HepG2 (cell line): ENCODE results near the gene SUOX. TPM values are rescaled to one million over a fixed set of nuclear protein-coding genes. Genes with fewer than 3 reads are reported as not detected.

Experiments used
- CENPX ChIP-seq: sonication (generic); formaldehyde crosslinking; IDR thresholded peaks from 2 replicates; pipeline ENCODE4 v1.9.0; 2021; ENCODE audit warnings: mild to moderate bottlenecking, missing genetic modification reagents, moderate library complexity
- RELA ChIP-seq: sonication (generic); formaldehyde crosslinking; IDR thresholded peaks from 2 replicates; pipeline ENCODE4 v1.4.0; 2020; ENCODE audit warnings: missing genetic modification reagents
- RFX1 ChIP-seq: fragments of 450-650 bp; IDR thresholded peaks from 2 replicates; pipeline ENCODE4 v1.6.1; 2017
- TBX3 ChIP-seq: fragments of 450-650 bp; IDR thresholded peaks from 2 replicates; pipeline ENCODE4 v1.6.1; 2017; ENCODE audit warnings: antibody characterized with exemption, mild to moderate bottlenecking, inconsistent platforms, borderline replicate concordance
- TEAD2 ChIP-seq: sonication (generic); formaldehyde crosslinking; IDR thresholded peaks from 2 replicates; pipeline ENCODE4 v1.9.0; 2021; ENCODE audit warnings: missing genetic modification reagents
- ZNF382 ChIP-seq: sonication (generic); formaldehyde crosslinking; IDR thresholded peaks from 2 replicates; pipeline ENCODE4 v1.5.0; 2020; ENCODE audit warnings: missing genetic modification reagents, mild to moderate bottlenecking, borderline replicate concordance
- ZNF501 ChIP-seq: sonication (generic); formaldehyde crosslinking; IDR thresholded peaks from 2 replicates; pipeline ENCODE4 v1.5.1; 2020; ENCODE audit warnings: mild to moderate bottlenecking, moderate library complexity, missing genetic modification reagents
- polyA plus RNA-seq, 8 experiments: library from polyadenylated mRNA; depleted of rRNA in 3 of 8; stranded (reverse) in 7 of 8; unstranded in 1 of 8; fragments of >200 nt; fragmentation: Illumina TruSeq in 4 of 8; extraction: Trizol in 4 of 8; gene quantifications; 2 replicates each; pipeline versions ENCODE4 v1.2.1 to v1.2.3, GENCODE V29; 2011 to 2016; ENCODE audit warnings: low read depth in 4 of 8, missing spikeins in 1 of 8, mixed read lengths in 1 of 8; ENCODE audit not compliant: insufficient read depth in 1 of 8
- total RNA-seq, 5 experiments: library from RNA; depleted of rRNA; stranded (reverse); fragments of >200 nt; fragmentation: Illumina TruSeq; extraction: Trizol; gene quantifications; 2 replicates each; pipeline ENCODE4 v1.2.3, GENCODE V29; 2016; ENCODE audit warnings: low read depth in 1 of 5
- TF ChIP-seq, protein P1 (sequence below): IDR thresholded peaks from 2 replicates; pipeline ENCODE4 v1.6.1; 2016; ENCODE audit warnings: missing compliant biosample characterization, missing genetic modification reagents, borderline replicate concordance
- TF ChIP-seq, protein P2 (sequence below): IDR thresholded peaks from 2 replicates; pipeline ENCODE4 v1.6.1; 2012; ENCODE audit warnings: inconsistent platforms
- TF ChIP-seq, protein P3 (sequence below): sonication (generic); formaldehyde crosslinking; IDR thresholded peaks from 2 replicates; pipeline ENCODE4 v1.4.0; 2020; ENCODE audit warnings: low read depth, mild to moderate bottlenecking, missing genetic modification reagents
- TF ChIP-seq, protein P4 (sequence below): IDR thresholded peaks from 2 replicates; pipeline ENCODE4 v1.6.1; 2016; ENCODE audit warnings: mild to moderate bottlenecking, missing biosample characterization, missing genetic modification reagents
- TF ChIP-seq, protein P5 (sequence below): sonication (generic); formaldehyde crosslinking; IDR thresholded peaks from 2 replicates; pipeline ENCODE4 v1.8.1; 2022; ENCODE audit warnings: low read depth, mild to moderate bottlenecking, missing genetic modification reagents
- TF ChIP-seq, protein P6 (sequence below): sonication (generic); formaldehyde crosslinking; IDR thresholded peaks from 2 replicates; pipeline ENCODE4 v1.5.0; 2020; ENCODE audit warnings: mild to moderate bottlenecking, missing genetic modification reagents, borderline replicate concordance
- TF ChIP-seq, protein P7 (sequence below): sonication (generic); formaldehyde crosslinking; IDR thresholded peaks from 2 replicates; pipeline ENCODE4 v1.5.1; 2020; ENCODE audit warnings: mild to moderate bottlenecking, missing genetic modification reagents, borderline replicate concordance

SUOX gene
- total and polyA plus RNA-seq, 2 of the 13 experiments (the other 11 are each of a cell fraction or from before 2014, with no cell fraction given), result 23.9 to 25.9 TPM

DNA sequence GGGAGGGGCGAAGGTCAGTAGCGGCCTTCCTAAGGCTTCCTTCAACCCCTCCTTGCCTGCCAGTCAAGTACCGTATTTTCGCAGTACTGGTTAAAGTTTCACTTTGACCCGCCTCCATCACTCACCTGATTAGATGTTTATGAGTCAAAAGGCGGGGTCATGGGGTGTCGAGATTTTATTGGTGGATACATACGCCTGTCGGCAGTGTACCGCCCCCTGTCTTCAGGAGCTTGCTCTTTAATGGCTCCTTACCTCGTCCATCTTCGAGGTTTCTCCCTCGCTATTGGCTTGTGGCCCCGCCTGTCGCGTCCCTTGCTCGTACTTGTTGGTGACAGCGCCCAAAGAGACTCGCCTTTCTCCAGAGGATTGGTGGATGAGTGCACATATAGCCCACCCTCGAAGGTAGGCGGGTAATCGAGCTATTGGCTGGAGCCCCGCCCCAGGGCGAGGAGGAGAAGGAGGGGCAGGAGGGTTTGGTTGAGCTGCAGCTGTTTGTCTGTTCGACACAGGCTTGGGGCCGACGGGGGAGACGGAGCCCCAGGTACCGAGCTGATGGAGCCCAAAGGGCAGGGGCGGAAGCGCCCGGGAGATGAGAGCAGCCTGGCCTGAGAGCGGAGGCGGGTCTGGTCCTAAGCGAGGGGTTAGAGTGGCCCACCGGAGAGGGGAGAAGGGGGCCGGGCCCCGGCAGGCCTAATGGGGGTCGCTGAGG is 23.3 kb upstream of the SUOX start, which contains the start of gene RAB5B (continued):
- TF ChIP-seq, protein P1, sequence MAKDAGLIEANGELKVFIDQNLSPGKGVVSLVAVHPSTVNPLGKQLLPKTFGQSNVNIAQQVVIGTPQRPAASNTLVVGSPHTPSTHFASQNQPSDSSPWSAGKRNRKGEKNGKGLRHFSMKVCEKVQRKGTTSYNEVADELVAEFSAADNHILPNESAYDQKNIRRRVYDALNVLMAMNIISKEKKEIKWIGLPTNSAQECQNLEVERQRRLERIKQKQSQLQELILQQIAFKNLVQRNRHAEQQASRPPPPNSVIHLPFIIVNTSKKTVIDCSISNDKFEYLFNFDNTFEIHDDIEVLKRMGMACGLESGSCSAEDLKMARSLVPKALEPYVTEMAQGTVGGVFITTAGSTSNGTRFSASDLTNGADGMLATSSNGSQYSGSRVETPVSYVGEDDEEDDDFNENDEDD (CRISPR knock-in tag), result peak; percentile 87
- TF ChIP-seq, protein P2, sequence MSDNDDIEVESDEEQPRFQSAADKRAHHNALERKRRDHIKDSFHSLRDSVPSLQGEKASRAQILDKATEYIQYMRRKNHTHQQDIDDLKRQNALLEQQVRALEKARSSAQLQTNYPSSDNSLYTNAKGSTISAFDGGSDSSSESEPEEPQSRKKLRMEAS, result peak; percentile 66; the same call in 1 of the 2 replicates
- TF ChIP-seq, protein P3, sequence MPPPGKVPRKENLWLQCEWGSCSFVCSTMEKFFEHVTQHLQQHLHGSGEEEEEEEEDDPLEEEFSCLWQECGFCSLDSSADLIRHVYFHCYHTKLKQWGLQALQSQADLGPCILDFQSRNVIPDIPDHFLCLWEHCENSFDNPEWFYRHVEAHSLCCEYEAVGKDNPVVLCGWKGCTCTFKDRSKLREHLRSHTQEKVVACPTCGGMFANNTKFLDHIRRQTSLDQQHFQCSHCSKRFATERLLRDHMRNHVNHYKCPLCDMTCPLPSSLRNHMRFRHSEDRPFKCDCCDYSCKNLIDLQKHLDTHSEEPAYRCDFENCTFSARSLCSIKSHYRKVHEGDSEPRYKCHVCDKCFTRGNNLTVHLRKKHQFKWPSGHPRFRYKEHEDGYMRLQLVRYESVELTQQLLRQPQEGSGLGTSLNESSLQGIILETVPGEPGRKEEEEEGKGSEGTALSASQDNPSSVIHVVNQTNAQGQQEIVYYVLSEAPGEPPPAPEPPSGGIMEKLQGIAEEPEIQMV (CRISPR knock-in tag), result peak; percentile 85
- TF ChIP-seq, protein P4, sequence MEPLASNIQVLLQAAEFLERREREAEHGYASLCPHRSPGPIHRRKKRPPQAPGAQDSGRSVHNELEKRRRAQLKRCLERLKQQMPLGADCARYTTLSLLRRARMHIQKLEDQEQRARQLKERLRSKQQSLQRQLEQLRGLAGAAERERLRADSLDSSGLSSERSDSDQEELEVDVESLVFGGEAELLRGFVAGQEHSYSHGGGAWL (CRISPR knock-in tag), result peak; percentile 79; the same call in 1 of the 2 replicates
- TF ChIP-seq CENPX (CRISPR knock-in tag) (no peak), TBX3 (peak; percentile 58; the same call in 1 of the 2 replicates), RFX1 (no peak), RELA (CRISPR knock-in tag) (no peak), ZNF501 (CRISPR knock-in tag) (peak; percentile 93), TEAD2 (CRISPR knock-in tag) (no peak), ZNF382 (CRISPR knock-in tag) (no peak)
- TF ChIP-seq, protein P5, sequence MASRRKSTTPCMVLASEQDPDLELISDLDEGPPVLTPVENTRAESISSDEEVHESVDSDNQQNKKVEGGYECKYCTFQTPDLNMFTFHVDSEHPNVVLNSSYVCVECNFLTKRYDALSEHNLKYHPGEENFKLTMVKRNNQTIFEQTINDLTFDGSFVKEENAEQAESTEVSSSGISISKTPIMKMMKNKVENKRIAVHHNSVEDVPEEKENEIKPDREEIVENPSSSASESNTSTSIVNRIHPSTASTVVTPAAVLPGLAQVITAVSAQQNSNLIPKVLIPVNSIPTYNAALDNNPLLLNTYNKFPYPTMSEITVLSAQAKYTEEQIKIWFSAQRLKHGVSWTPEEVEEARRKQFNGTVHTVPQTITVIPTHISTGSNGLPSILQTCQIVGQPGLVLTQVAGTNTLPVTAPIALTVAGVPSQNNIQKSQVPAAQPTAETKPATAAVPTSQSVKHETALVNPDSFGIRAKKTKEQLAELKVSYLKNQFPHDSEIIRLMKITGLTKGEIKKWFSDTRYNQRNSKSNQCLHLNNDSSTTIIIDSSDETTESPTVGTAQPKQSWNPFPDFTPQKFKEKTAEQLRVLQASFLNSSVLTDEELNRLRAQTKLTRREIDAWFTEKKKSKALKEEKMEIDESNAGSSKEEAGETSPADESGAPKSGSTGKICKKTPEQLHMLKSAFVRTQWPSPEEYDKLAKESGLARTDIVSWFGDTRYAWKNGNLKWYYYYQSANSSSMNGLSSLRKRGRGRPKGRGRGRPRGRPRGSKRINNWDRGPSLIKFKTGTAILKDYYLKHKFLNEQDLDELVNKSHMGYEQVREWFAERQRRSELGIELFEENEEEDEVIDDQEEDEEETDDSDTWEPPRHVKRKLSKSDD (CRISPR knock-in tag), result no peak
- TF ChIP-seq, protein P6, sequence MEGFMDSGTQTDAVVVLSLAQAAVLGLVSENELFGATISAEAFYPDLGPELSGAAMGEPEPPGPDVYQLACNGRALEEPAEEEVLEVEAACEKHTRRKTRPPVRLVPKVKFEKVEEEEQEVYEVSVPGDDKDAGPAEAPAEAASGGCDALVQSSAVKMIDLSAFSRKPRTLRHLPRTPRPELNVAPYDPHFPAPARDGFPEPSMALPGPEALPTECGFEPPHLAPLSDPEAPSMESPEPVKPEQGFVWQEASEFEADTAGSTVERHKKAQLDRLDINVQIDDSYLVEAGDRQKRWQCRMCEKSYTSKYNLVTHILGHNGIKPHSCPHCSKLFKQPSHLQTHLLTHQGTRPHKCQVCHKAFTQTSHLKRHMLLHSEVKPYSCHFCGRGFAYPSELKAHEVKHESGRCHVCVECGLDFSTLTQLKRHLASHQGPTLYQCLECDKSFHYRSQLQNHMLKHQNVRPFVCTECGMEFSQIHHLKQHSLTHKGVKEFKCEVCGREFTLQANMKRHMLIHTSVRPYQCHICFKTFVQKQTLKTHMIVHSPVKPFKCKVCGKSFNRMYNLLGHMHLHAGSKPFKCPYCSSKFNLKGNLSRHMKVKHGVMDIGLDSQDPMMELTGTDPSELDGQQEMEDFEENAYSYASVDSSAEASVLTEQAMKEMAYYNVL (CRISPR knock-in tag), result peak; percentile 51; the same call in 1 of the 2 replicates
- TF ChIP-seq, protein P7, sequence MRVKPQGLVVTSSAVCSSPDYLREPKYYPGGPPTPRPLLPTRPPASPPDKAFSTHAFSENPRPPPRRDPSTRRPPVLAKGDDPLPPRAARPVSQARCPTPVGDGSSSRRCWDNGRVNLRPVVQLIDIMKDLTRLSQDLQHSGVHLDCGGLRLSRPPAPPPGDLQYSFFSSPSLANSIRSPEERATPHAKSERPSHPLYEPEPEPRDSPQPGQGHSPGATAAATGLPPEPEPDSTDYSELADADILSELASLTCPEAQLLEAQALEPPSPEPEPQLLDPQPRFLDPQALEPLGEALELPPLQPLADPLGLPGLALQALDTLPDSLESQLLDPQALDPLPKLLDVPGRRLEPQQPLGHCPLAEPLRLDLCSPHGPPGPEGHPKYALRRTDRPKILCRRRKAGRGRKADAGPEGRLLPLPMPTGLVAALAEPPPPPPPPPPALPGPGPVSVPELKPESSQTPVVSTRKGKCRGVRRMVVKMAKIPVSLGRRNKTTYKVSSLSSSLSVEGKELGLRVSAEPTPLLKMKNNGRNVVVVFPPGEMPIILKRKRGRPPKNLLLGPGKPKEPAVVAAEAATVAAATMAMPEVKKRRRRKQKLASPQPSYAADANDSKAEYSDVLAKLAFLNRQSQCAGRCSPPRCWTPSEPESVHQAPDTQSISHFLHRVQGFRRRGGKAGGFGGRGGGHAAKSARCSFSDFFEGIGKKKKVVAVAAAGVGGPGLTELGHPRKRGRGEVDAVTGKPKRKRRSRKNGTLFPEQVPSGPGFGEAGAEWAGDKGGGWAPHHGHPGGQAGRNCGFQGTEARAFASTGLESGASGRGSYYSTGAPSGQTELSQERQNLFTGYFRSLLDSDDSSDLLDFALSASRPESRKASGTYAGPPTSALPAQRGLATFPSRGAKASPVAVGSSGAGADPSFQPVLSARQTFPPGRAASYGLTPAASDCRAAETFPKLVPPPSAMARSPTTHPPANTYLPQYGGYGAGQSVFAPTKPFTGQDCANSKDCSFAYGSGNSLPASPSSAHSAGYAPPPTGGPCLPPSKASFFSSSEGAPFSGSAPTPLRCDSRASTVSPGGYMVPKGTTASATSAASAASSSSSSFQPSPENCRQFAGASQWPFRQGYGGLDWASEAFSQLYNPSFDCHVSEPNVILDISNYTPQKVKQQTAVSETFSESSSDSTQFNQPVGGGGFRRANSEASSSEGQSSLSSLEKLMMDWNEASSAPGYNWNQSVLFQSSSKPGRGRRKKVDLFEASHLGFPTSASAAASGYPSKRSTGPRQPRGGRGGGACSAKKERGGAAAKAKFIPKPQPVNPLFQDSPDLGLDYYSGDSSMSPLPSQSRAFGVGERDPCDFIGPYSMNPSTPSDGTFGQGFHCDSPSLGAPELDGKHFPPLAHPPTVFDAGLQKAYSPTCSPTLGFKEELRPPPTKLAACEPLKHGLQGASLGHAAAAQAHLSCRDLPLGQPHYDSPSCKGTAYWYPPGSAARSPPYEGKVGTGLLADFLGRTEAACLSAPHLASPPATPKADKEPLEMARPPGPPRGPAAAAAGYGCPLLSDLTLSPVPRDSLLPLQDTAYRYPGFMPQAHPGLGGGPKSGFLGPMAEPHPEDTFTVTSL (CRISPR knock-in tag), result no peak; the same call in 1 of the 2 replicates
